Astrocyte of the spinal cord (primary cell): ENCODE results near the gene FGF21.
A peak's percentile ranks its signal among the peaks of the same experiment; 100 is the strongest.

Source experiments
- DNase-seq: peaks from one replicate; pipeline ENCODE4 v3.0.0; 2011; ENCODE audit warnings: low read depth, low spot score
- H3K4me3 ChIP-seq: 2 replicates; pipeline ENCODE4 v1.5.1; 2011; ENCODE audit warnings: low read depth, mild to moderate bottlenecking, low read length, moderate library complexity
- CTCF ChIP-seq: IDR thresholded peaks from 2 replicates; pipeline ENCODE4 v1.5.1; 2012; ENCODE audit warnings: low read depth, mild to moderate bottlenecking, low read length, inconsistent platforms
- in situ Hi-C: cut with HindIII; loops from 2 replicates; pipeline ENCODE4 v1.10.0; 2017; ENCODE audit warnings: low sequenced_read_pairs

The FGF21 gene

GRCh38 chr19:48793271-48793670 is 37.9 kb downstream of the FGF21 start:
- no peak for TF ChIP-seq CTCF
- in situ Hi-C loops = no loop called here
- DNase-seq = no peak
- no peak overlapping the region for H3K4me3 ChIP-seq

GRCh38 chr19:48794291-48794690 is 39.0 kb downstream of the FGF21 start:
- H3K4me3 ChIP-seq = no peak overlapping the region
- in situ Hi-C loops = no loop called here
- TF ChIP-seq CTCF = no peak
- DNase-seq = no peak

- DNase-seq = peak; percentile 94
- peak overlapping the region; percentile 45 for H3K4me3 ChIP-seq
- in situ Hi-C loops = no loop called here
- TF ChIP-seq CTCF = peak; percentile 95
Observed at GRCh38 chr19:48795055-48795684, 39.8 kb downstream of the FGF21 start.

- no peak for TF ChIP-seq CTCF
- no peak for DNase-seq
- no peak overlapping the region for H3K4me3 ChIP-seq
- in situ Hi-C loops = no loop called here
Observed at GRCh38 chr19:48795685-48796070, 40.4 kb downstream of the FGF21 start.

- in situ Hi-C loops = no loop called here
- no peak for TF ChIP-seq CTCF
- DNase-seq = no peak
- H3K4me3 ChIP-seq = no peak overlapping the region
Observed at GRCh38 chr19:48796298-48797083, 41.2 kb downstream of the FGF21 start.

GRCh38 chr19:48797103-48797502 is 41.8 kb downstream of the FGF21 start:
- no peak for DNase-seq
- in situ Hi-C loops = no loop called here

More at GRCh38 chr19:48797103-48797502, 41.8 kb downstream of the FGF21 start:
- no peak for TF ChIP-seq CTCF
- H3K4me3 ChIP-seq = no peak overlapping the region
